Measurements from ENCODE around the gene EIF4EBP3.
"Not testable (repeated sequence)": the region's sequence is repeated elsewhere in the genome, so short reads cannot be mapped to it uniquely, and the experiment has no call there.

EIF4EBP3 gene

DNA sequence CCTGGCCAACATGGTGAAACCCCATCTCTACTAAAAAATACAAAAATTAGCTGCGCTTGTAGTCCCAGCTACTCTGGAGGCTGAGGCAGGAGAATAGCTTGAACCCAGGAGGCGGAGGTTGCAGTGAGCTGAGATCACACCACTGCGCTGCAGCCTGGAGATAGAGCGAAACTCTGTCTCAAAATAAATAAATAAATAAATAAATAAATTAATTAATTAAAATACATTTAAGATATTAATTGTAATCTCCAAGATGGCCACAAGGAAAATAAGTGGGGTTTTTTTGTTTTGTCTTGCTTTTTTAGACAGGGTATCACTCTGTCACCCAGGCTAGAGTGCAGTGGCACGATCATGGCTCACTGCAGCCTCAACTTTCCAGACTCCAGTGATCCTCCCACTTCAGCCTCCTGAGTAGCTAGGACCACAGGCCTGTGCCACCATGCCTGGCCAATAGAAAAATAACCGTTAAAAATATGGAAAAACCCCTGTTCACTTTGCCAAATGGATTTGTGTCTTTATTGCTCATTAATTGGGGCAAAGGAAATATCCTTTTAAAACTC, 31.8 kb downstream of the EIF4EBP3 start:
- not testable (repeated sequence) for DNase-seq

GRCh38 chr5:140587495-140587894, 40.0 kb downstream of the EIF4EBP3 start:
- DNase-seq = no peak

GRCh38 chr5:140588311-140589070, 41.0 kb downstream of the EIF4EBP3 start:
- peak; percentile 59 to 92 (median 84) for DNase-seq

DNA sequence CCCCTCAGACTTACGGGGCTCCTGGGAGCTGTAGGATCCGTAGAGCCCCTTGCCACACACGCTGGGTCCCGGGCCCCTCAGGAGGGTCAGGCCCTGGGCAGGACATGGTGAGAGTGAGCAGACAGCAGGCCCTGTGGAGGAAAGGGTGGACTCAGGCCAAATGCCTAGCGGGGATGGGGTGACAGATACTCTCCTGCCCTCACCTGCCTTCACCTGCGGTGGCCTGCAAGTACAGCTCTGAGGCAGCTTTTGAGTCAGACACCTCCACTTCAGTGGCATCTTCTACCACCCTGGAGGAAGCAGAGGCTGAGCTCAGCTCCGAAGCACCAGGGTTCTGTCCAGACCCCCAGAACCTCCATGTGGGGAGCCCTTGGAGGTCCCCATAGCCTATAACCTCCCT, 43.4 kb downstream of the EIF4EBP3 start:
- DNase-seq = no peak

GRCh38 chr5:140591747-140592372, 44.4 kb downstream of the EIF4EBP3 start:
- peak; percentile 64 to 82 (median 79) for DNase-seq

DNA sequence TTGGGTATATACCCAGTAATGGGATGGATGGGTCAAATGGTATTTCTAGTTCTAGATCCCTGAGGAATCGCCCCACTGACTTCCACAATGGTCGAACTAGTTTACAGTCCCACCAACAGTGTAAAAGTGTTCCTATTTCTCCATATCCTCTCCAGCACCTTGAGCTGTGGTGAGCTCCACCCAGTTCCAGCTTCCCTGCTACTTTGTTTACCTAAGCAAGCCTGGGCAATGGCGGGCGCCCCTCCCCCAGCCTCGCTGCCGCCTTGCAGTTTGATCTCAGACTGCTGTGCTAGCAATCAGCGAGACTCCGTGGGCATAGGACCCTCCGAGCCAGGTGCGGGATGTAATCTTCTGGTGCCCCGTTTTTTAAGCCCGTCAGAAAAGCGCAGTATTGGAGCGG, 45.6 kb downstream of the EIF4EBP3 start:
- not testable (repeated sequence) for DNase-seq

DNA sequence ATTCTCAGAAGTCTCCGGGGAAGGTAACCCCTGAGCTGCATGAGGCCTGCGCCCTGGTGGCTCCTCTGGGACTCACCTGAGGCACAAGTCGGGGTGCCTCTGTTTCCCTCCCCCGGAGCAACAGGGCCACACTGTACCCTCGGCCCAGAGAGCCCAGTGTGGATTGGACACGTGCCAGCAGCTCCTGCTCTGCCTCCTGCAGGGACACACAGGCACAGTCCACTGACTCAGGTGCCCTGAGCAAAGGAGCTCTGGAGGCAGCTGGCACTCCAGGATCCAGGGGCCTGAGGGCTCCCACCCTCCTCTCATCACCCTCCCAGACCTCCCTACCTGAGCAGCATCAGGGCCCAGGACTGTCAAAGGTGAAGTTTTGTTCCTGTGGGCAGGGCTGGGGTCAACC, 46.7 kb downstream of the EIF4EBP3 start:
- no peak for DNase-seq

GRCh38 chr5:140595538-140596300, 48.3 kb downstream of the EIF4EBP3 start:
- peak; percentile 89 to 95 (median 93) for DNase-seq

- peak in 1 of 3 donors; percentile 39 for DNase-seq
Measured at GRCh38 chr5:140596321-140596741, 48.9 kb downstream of the EIF4EBP3 start.

GRCh38 chr5:140598836-140599235, 51.4 kb downstream of the EIF4EBP3 start:
- no peak for DNase-seq

Data from suppressor macrophage treated with lipopolysaccharide for 1 hour (primary cell).